Measurements from ENCODE around the gene TNPO1. TPM values are rescaled to one million over a fixed set of nuclear protein-coding genes. Genes with fewer than 3 reads are reported as not detected.

Gene TNPO1
- total and polyA plus RNA-seq, 2 of the 13 experiments (the other 11 are each of a cell fraction or from before 2014, with no cell fraction given), result 26.7 to 123 TPM

GRCh38 chr5:72816284-72817075 is at the start of gene TNPO1 (continued):
- TF ChIP-seq NCOA1 (CRISPR knock-in tag; IDR thresholded peaks at IDR 0.05) (no peak), ZNF317 (CRISPR knock-in tag; IDR thresholded peaks at IDR 0.05) (no peak), ZNF138 (CRISPR knock-in tag; IDR thresholded peaks at IDR 0.05; ENCODE audit: low read depth) (peak; percentile 30; the same call in 1 of the 2 replicates), CENPBD1 (CRISPR knock-in tag; IDR thresholded peaks at IDR 0.05; ENCODE audit: borderline replicate concordance, low read depth) (no peak), ZSCAN21 (CRISPR knock-in tag; IDR thresholded peaks at IDR 0.05; ENCODE audit: borderline replicate concordance) (0 out of 2 replicates have a peak, but pooled peaks have one; percentile 38), ZBTB37 (CRISPR knock-in tag; IDR thresholded peaks at IDR 0.05) (no peak), ZNF609 (CRISPR knock-in tag; IDR thresholded peaks at IDR 0.05; ENCODE audit: borderline replicate concordance) (no peak), ZFP36 (IDR thresholded peaks at IDR 0.05; ENCODE audit: borderline replicate concordance, low read depth, low read length, partially characterized antibody) (no peak), KAT8 (CRISPR knock-in tag; IDR thresholded peaks at IDR 0.05) (peak; percentile 77), ZNF354B (CRISPR knock-in tag; IDR thresholded peaks at IDR 0.05) (no peak), ZNF414 (CRISPR knock-in tag; IDR thresholded peaks at IDR 0.05) (peak; percentile 72; the same call in 1 of the 2 replicates), CENPX (CRISPR knock-in tag; IDR thresholded peaks at IDR 0.05) (no peak), ZNF687 (CRISPR knock-in tag; IDR thresholded peaks at IDR 0.05) (peak; percentile 93), TBP (CRISPR knock-in tag; IDR thresholded peaks at IDR 0.05) (no peak), KDM4B (CRISPR knock-in tag; IDR thresholded peaks at IDR 0.05) (0 out of 2 replicates have a peak, but pooled peaks have one; percentile 30), MATR3 (CRISPR knock-in tag; IDR thresholded peaks at IDR 0.05) (no peak), NR3C1 (CRISPR knock-in tag; IDR thresholded peaks at IDR 0.05) (no peak)
